Suprapubic skin (tissue), 4 donors: ENCODE measurements around the gene MYL4.

Experiments used
- POLR2A ChIP-seq, 2 donors: fragments of 450-650 bp; IDR thresholded peaks; one replicate each; pipeline ENCODE4 v1.6.1; 2017; ENCODE audit warnings: antibody characterized with exemption in 2 of 2, mild to moderate bottlenecking in 2 of 2, moderate library complexity in 2 of 2
- POLR2AphosphoS5 ChIP-seq, 3 donors: sonication (generic); formaldehyde crosslinking; IDR thresholded peaks; one replicate each; pipeline ENCODE4 v1.6.1; 2017; ENCODE audit warnings: antibody characterized with exemption in 3 of 3

DNA sequence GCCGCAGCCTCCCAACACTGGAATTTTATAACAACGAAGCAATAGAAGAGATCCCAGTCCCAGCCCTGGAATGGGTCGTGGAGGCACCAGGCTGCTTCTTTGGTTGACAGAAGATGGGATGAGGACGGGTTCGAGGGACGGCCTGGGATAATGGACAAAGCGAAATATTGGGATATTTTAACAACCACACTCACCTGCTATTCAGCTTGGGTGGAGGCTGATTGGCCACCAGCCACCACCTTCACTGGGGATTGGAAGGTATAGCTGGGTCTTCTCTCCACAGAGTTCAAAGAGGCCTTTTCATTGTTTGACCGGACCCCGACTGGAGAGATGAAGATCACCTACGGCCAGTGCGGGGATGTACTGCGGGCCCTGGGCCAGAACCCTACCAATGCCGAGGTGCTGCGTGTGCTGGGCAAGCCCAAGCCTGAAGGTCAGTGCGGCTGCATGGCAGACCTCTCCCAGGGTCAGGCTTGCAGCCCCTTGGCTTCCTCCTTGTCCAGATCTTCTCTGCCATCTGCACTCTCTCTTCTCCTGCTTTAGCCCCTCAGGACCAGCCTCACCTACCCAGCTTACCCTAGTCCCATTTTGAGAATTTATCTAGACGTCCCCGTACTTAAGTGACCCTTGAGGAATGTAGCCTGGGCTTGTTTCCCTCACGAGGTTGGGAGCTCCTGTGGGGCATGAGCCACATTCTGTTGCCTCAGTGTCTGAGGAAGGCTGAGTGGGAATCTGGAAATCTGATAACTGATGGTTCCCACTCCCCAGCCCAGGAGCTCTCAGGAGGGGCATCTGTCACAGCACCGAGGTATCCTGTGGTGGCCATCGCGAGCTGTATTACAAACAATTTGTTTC, 10.7 kb downstream of the MYL4 start:
- no peak for TF ChIP-seq POLR2A (IDR thresholded peaks at IDR 0.05)
- TF ChIP-seq POLR2AphosphoS5 (IDR thresholded peaks at IDR 0.05), result no peak
